ENCODE results near the gene PAPPA2.

PAPPA2 gene

GRCh38 chr1:176768532-176768931, 305.6 kb downstream of the PAPPA2 start:
- no peak overlapping the region for H3K4me3 ChIP-seq (replicated peaks; ENCODE audit: low read depth, low read length)
- TF ChIP-seq CTCF (IDR thresholded peaks at IDR 0.05; ENCODE audit: low read length, missing control alignments), result no peak

GRCh38 chr1:176770066-176770465, 307.1 kb downstream of the PAPPA2 start:
- DNase-seq (ENCODE audit: low read depth), result no peak

More at GRCh38 chr1:176768532-176768931, 305.6 kb downstream of the PAPPA2 start:
- DNase-seq (ENCODE audit: low read depth), result no peak

GRCh38 chr1:176773038-176773437, 310.1 kb downstream of the PAPPA2 start:
- TF ChIP-seq CTCF (IDR thresholded peaks at IDR 0.05; ENCODE audit: low read length, missing control alignments), result no peak
- no peak for DNase-seq (ENCODE audit: low read depth)
- no peak overlapping the region for H3K4me3 ChIP-seq (replicated peaks; ENCODE audit: low read depth, low read length)

More at GRCh38 chr1:176770066-176770465, 307.1 kb downstream of the PAPPA2 start:
- H3K4me3 ChIP-seq (replicated peaks; ENCODE audit: low read depth, low read length), result no peak overlapping the region
- no peak for TF ChIP-seq CTCF (IDR thresholded peaks at IDR 0.05; ENCODE audit: low read length, missing control alignments)

GRCh38 chr1:176774224-176774623, 311.2 kb downstream of the PAPPA2 start:
- DNase-seq (ENCODE audit: low read depth), result no peak
- H3K4me3 ChIP-seq (replicated peaks; ENCODE audit: low read depth, low read length), result no peak overlapping the region
- no peak for TF ChIP-seq CTCF (IDR thresholded peaks at IDR 0.05; ENCODE audit: low read length, missing control alignments)

- TF ChIP-seq CTCF (IDR thresholded peaks at IDR 0.05; ENCODE audit: low read length, missing control alignments), result no peak
- no peak overlapping the region for H3K4me3 ChIP-seq (replicated peaks; ENCODE audit: low read depth, low read length)
- no peak for DNase-seq (ENCODE audit: low read depth)
Observed at GRCh38 chr1:176775378-176775777, 312.4 kb downstream of the PAPPA2 start.

- no peak for DNase-seq (ENCODE audit: low read depth)
- no peak for TF ChIP-seq CTCF (IDR thresholded peaks at IDR 0.05; ENCODE audit: low read length, missing control alignments)
- H3K4me3 ChIP-seq (replicated peaks; ENCODE audit: low read depth, low read length), result no peak overlapping the region
Observed at GRCh38 chr1:176775996-176776395, 313.0 kb downstream of the PAPPA2 start.

- TF ChIP-seq CTCF (IDR thresholded peaks at IDR 0.05; ENCODE audit: low read length, missing control alignments), result no peak
Observed at GRCh38 chr1:176778056-176778455, 315.1 kb downstream of the PAPPA2 start.

More at GRCh38 chr1:176778056-176778455, 315.1 kb downstream of the PAPPA2 start:
- no peak for DNase-seq (ENCODE audit: low read depth)
- no peak overlapping the region for H3K4me3 ChIP-seq (replicated peaks; ENCODE audit: low read depth, low read length)
